Activated CD8-positive, alpha-beta T cell treated with anti-CD3 and anti-CD28 coated beads for 36 hours (primary cell): Measurements from ENCODE around the gene STK11. TPM values are rescaled to one million over a fixed set of nuclear protein-coding genes. Genes with fewer than 3 reads are reported as not detected.

Experiments used
- ATAC-seq: fragments of 200-7000 bp; cut with Tn5 transposase; one replicate; pipeline ENCODE4 v1.10.0; 2021; ENCODE audit warnings: mild to moderate bottlenecking, moderate library complexity
- CTCF ChIA-PET: fragments of 350-600 bp; sonication (Branson Sonifier 250); formaldehyde crosslinking; loops from one replicate; lab custom pipeline; 2021; ENCODE audit warnings: antibody characterized with exemption; lab: Charles Lee
- POLR2A ChIA-PET: fragments of 350-600 bp; sonication (Branson Sonifier 250); formaldehyde crosslinking; loops from one replicate; lab custom pipeline; 2021; ENCODE audit warnings: antibody characterized with exemption; lab: Charles Lee
- DNase-seq: peaks from one replicate; pipeline ENCODE4 v3.0.0-alpha.2; 2020
- H3K27ac Mint-ChIP-seq: one replicate; pipeline ENCODE4 v1.8.0; 2021; ENCODE audit warnings: mild to moderate bottlenecking, mixed read lengths
- H3K27me3 Mint-ChIP-seq: one replicate; pipeline ENCODE4 v1.8.0; 2021; ENCODE audit warnings: mixed read lengths
- H3K36me3 Mint-ChIP-seq: one replicate; pipeline ENCODE4 v1.8.0; 2021; ENCODE audit warnings: low read depth, mixed read lengths
- H3K4me1 Mint-ChIP-seq: one replicate; pipeline ENCODE4 v1.8.0; 2021; ENCODE audit warnings: low read depth, mixed read lengths
- H3K4me3 Mint-ChIP-seq: one replicate; pipeline ENCODE4 v1.8.0; 2021; ENCODE audit warnings: mild to moderate bottlenecking, moderate library complexity, mixed read lengths
- H3K9me3 Mint-ChIP-seq: one replicate; pipeline ENCODE4 v1.8.0; 2021; ENCODE audit warnings: mixed read lengths
- intact Hi-C: fragments of 100-400 bp; cut with micrococcal nuclease; formaldehyde crosslinking; loops from one replicate; pipeline ENCODE4 v1.10.0; 2022
- total RNA-seq, 2 experiments: library from RNA; stranded (reverse); gene quantifications; one replicate each; pipeline ENCODE4 v1.2.3, GENCODE V29; 2021
- TF ChIP-seq, protein P1 (sequence below): fragments of 200-600 bp; IDR thresholded peaks from one replicate; pipeline ENCODE4 v1.8.0; 2022; ENCODE audit warnings: antibody characterized with exemption, mild to moderate bottlenecking

Gene STK11
- total RNA-seq, 2 experiments from 2014 or later, result 55.1 to 58.0 TPM

GRCh38 chr19:1220976-1221903 is 15.7 kb downstream of the STK11 start:
- intact Hi-C loops, result no loop called here
- no peak for DNase-seq
- TF ChIP-seq, protein P1, sequence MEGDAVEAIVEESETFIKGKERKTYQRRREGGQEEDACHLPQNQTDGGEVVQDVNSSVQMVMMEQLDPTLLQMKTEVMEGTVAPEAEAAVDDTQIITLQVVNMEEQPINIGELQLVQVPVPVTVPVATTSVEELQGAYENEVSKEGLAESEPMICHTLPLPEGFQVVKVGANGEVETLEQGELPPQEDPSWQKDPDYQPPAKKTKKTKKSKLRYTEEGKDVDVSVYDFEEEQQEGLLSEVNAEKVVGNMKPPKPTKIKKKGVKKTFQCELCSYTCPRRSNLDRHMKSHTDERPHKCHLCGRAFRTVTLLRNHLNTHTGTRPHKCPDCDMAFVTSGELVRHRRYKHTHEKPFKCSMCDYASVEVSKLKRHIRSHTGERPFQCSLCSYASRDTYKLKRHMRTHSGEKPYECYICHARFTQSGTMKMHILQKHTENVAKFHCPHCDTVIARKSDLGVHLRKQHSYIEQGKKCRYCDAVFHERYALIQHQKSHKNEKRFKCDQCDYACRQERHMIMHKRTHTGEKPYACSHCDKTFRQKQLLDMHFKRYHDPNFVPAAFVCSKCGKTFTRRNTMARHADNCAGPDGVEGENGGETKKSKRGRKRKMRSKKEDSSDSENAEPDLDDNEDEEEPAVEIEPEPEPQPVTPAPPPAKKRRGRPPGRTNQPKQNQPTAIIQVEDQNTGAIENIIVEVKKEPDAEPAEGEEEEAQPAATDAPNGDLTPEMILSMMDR, result no peak
- Mint-ChIP-seq H3K27ac (no peak overlapping the region), H3K36me3 (no peaks in the 10 kb centered on the region), H3K9me3 (no peaks in the 10 kb centered on the region), H3K27me3 (no peaks in the 10 kb centered on the region), H3K4me1 (peaks cover under 1% of the 10 kb centered on the region), H3K4me3 (no peak overlapping the region)
- ChIA-PET CTCF (interaction anchor here (0.9 to 1.8 kb wide), 3 partner anchors 7 to 108 kb away, joined by 3 to 5 read pairs (median 3); no protein-coding TSS in a partner anchor), POLR2A (interaction anchor here (1.0 kb wide), 2 partner anchors 12 to 15 kb away, joined by 3 to 4 read pairs; no protein-coding TSS in a partner anchor)
- no peak for ATAC-seq

GRCh38 chr19:1221904-1222255 is 16.3 kb downstream of the STK11 start:
- intact Hi-C loops, result no loop called here
- POLR2A ChIA-PET, result interaction anchor here (1.1 kb wide), 1 partner anchor 18 kb away, joined by 3 read pairs; no protein-coding TSS in a partner anchor
- CTCF ChIA-PET, result interaction anchor here (1.3 to 1.8 kb wide), 2 partner anchors 8 to 108 kb away, joined by 3 to 5 read pairs; no protein-coding TSS in a partner anchor
- ATAC-seq (no peak), DNase-seq (no peak)
- no peak overlapping the region for H3K27ac Mint-ChIP-seq
- no peaks in the 10 kb centered on the region for H3K27me3 Mint-ChIP-seq
- H3K36me3 Mint-ChIP-seq, result no peaks in the 10 kb centered on the region
- TF ChIP-seq, protein P1, result no peak
- no peaks in the 10 kb centered on the region for H3K4me1 Mint-ChIP-seq
- H3K4me3 Mint-ChIP-seq, result no peak overlapping the region
- H3K9me3 Mint-ChIP-seq, result no peaks in the 10 kb centered on the region

GRCh38 chr19:1222394-1222793 is 16.8 kb downstream of the STK11 start:
- ChIA-PET POLR2A (interaction anchor here (0.7 to 1.1 kb wide), 2 partner anchors 19 to 88 kb away, joined by 3 read pairs; no protein-coding TSS in a partner anchor), CTCF (interaction anchor here (0.9 to 1.8 kb wide), 5 partner anchors 9 to 110 kb away, joined by 3 to 5 read pairs (median 4); no protein-coding TSS in a partner anchor)
- no peaks in the 10 kb centered on the region for H3K4me1 Mint-ChIP-seq
- H3K4me3 Mint-ChIP-seq, result no peak overlapping the region
- no peaks in the 10 kb centered on the region for H3K36me3 Mint-ChIP-seq
- no peaks in the 10 kb centered on the region for H3K27me3 Mint-ChIP-seq
- DNase-seq (no peak), ATAC-seq (no peak)
- intact Hi-C loops, result no loop called here
- H3K9me3 Mint-ChIP-seq, result no peaks in the 10 kb centered on the region
- H3K27ac Mint-ChIP-seq, result no peak overlapping the region
- TF ChIP-seq, protein P1, result no peak

GRCh38 chr19:1223018-1223855 is 17.7 kb downstream of the STK11 start:
- ATAC-seq (no peak), DNase-seq (peak; percentile 62)
- Mint-ChIP-seq H3K36me3 (peaks cover 2% of the 10 kb centered on the region), H3K27ac (no peak overlapping the region), H3K4me1 (no peaks in the 10 kb centered on the region), H3K4me3 (no peak overlapping the region), H3K9me3 (no peaks in the 10 kb centered on the region), H3K27me3 (no peaks in the 10 kb centered on the region)
- TF ChIP-seq, protein P1, result peak; percentile 39
- intact Hi-C loops, result no loop called here
- ChIA-PET CTCF (interaction anchor here (0.6 to 1.4 kb wide), 7 partner anchors 9 to 148 kb away, joined by 3 to 5 read pairs (median 3); no protein-coding TSS in a partner anchor), POLR2A (interaction anchor here (0.7 to 1.1 kb wide), 2 partner anchors 19 to 89 kb away, joined by 3 read pairs; no protein-coding TSS in a partner anchor)
